Measurements from ENCODE around the gene DNM3.

DNM3 gene

DNA sequence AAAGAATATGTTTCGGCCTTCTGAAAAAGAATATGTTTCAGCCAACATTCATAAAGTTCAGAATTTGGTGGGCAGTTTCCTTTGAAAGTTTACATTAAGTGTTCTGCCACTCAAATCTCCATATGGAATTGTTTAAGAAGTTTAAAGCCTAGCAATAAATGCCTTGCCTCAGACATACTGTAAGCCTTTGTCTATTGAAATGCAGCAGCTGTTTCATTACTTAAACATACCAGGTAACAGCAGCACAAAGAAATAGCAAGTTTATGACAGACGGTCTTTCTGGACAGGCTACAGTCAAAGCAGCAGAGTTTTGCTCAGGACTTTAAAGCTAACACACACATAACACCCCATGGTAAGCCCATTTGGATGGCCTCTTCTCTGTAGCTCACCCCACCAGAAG lies 540.6 kb downstream of the DNM3 start:
- Histone ChIP-seq H3K4me3 (ENCODE audit: low read depth in 1 of 2, low read length in 2 of 2) (no peak overlapping the region), H3K27ac (ENCODE audit: low read depth, low read length) (no peak overlapping the region), H3K9me3 (ENCODE audit: control insufficient read depth in 1 of 2, low read length in 2 of 2) (no peaks in the 10 kb centered on the region), H3K4me1 (ENCODE audit: control insufficient read depth in 1 of 2, insufficient read depth in 2 of 2, low read length in 2 of 2) (no peaks in the 10 kb centered on the region), H3K36me3 (ENCODE audit: control insufficient read depth in 1 of 2, insufficient read depth in 2 of 2, low read length in 2 of 2) (no peaks in the 10 kb centered on the region), H3K9ac (ENCODE audit: low read depth in 1 of 2, low read length in 2 of 2) (no peak overlapping the region), H3K27me3 (ENCODE audit: control insufficient read depth in 1 of 2, insufficient read depth in 2 of 2, low read length in 2 of 2) (no peaks in the 10 kb centered on the region)

DNA sequence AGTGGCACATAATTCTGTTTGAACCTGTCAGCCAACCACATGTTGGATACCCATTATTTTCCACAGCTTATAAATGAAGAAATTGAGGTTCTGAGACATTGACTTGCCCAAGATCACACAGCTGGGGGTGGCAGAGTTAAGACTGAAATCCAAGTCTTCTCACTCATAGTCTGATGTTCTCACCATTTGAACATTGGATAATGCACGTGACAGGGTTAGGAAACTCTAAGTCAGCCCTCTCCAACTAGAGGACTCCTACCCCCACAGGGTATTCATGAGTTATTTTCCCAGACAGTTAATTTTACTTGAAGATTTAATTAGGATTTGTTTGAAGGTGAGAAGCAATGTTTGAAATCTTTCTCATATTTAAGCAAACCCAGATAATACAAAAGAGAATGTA lies 541.1 kb downstream of the DNM3 start:
- no peak overlapping the region for H3K27ac ChIP-seq (ENCODE audit: low read depth, low read length)

DNA sequence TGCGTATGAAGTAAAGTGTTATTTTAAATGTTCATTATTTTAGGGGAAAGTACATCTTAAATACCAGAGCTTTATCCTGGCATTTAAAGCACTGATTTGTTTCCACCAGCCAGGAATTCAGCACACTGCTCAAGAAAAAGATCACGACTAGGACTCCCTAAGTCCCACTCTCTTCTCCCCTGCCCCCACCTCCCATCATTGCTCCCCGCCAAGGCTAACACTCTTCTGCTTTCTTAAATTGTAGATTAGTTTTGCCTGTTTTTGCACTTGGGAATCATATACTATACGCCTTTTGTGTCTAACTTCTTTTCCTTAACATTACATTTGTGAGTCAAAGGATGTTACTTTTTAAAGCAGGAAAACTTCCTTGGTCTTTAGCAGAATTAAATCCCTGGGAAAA lies 541.7 kb downstream of the DNM3 start:
- Histone ChIP-seq H3K27ac (ENCODE audit: low read depth, low read length) (no peak overlapping the region), H3K9ac (ENCODE audit: low read depth in 1 of 2, low read length in 2 of 2) (no peak overlapping the region), H3K27me3 (ENCODE audit: control insufficient read depth in 1 of 2, insufficient read depth in 2 of 2, low read length in 2 of 2) (no peaks in the 10 kb centered on the region), H3K4me1 (ENCODE audit: control insufficient read depth in 1 of 2, insufficient read depth in 2 of 2, low read length in 2 of 2) (no peaks in the 10 kb centered on the region), H3K9me3 (ENCODE audit: control insufficient read depth in 1 of 2, low read length in 2 of 2) (no peaks in the 10 kb centered on the region), H3K36me3 (ENCODE audit: control insufficient read depth in 1 of 2, insufficient read depth in 2 of 2, low read length in 2 of 2) (no peaks in the 10 kb centered on the region), H3K4me3 (ENCODE audit: low read depth in 1 of 2, low read length in 2 of 2) (no peak overlapping the region)

More for the DNA sequence above, 541.1 kb downstream of the DNM3 start:
- Histone ChIP-seq H3K36me3 (ENCODE audit: control insufficient read depth in 1 of 2, insufficient read depth in 2 of 2, low read length in 2 of 2) (no peaks in the 10 kb centered on the region), H3K4me1 (ENCODE audit: control insufficient read depth in 1 of 2, insufficient read depth in 2 of 2, low read length in 2 of 2) (no peaks in the 10 kb centered on the region), H3K9me3 (ENCODE audit: control insufficient read depth in 1 of 2, low read length in 2 of 2) (no peaks in the 10 kb centered on the region), H3K9ac (ENCODE audit: low read depth in 1 of 2, low read length in 2 of 2) (no peak overlapping the region), H3K4me3 (ENCODE audit: low read depth in 1 of 2, low read length in 2 of 2) (no peak overlapping the region), H3K27me3 (ENCODE audit: control insufficient read depth in 1 of 2, insufficient read depth in 2 of 2, low read length in 2 of 2) (no peaks in the 10 kb centered on the region)

DNA sequence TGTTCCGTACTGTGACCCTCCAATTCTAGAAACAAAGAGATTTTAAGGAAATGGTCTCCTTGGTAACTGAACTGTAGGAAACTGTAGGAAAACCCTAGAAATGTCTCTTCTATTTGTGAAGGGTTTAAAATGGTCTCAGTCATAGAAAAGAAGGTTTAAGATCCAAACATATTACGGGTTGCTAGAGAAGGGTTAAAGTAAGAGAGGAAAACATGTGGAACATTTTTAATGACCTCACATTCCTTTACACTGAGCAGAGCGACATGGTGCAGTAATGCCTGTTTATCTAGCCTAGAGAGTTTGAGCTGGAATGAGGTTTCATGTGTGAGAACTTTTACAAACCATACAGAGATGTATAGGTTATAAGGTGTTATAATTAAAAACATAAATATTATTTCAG lies 542.2 kb downstream of the DNM3 start:
- H3K27me3 ChIP-seq (ENCODE audit: control insufficient read depth in 1 of 2, insufficient read depth in 2 of 2, low read length in 2 of 2) = no peaks in the 10 kb centered on the region
- H3K27ac ChIP-seq (ENCODE audit: low read depth, low read length) = no peak overlapping the region
- H3K9me3 ChIP-seq (ENCODE audit: control insufficient read depth in 1 of 2, low read length in 2 of 2) = no peaks in the 10 kb centered on the region
- no peaks in the 10 kb centered on the region for H3K4me1 ChIP-seq (ENCODE audit: control insufficient read depth in 1 of 2, insufficient read depth in 2 of 2, low read length in 2 of 2)
- no peak overlapping the region for H3K4me3 ChIP-seq (ENCODE audit: low read depth in 1 of 2, low read length in 2 of 2)
- H3K9ac ChIP-seq (ENCODE audit: low read depth in 1 of 2, low read length in 2 of 2) = no peak overlapping the region
- H3K36me3 ChIP-seq (ENCODE audit: control insufficient read depth in 1 of 2, insufficient read depth in 2 of 2, low read length in 2 of 2) = no peaks in the 10 kb centered on the region

DNA sequence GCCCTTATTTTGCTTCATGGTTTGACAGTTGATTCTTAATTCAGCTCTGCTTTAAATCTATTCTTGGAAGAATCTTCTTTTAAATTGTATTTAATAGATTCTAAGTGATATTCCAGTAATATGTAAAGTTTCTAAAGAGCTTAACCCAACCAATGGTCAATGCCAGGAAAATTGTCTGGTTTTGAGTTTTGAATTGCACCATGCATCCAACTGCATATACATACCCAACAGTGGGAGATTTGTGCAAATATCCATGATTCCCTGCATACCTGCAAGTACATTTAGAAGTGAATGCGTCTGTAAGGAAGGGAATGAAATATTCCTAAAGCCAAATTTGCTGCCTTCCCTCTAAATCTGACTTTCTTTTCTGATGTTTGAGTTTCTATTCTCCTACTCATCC lies 543.4 kb downstream of the DNM3 start:
- no peak overlapping the region for H3K27ac ChIP-seq (ENCODE audit: low read depth, low read length)
- no peaks in the 10 kb centered on the region for H3K36me3 ChIP-seq (ENCODE audit: control insufficient read depth in 1 of 2, insufficient read depth in 2 of 2, low read length in 2 of 2)
- H3K9me3 ChIP-seq (ENCODE audit: control insufficient read depth in 1 of 2, low read length in 2 of 2) = no peaks in the 10 kb centered on the region
- H3K9ac ChIP-seq (ENCODE audit: low read depth in 1 of 2, low read length in 2 of 2) = no peak overlapping the region
- no peak overlapping the region for H3K4me3 ChIP-seq (ENCODE audit: low read depth in 1 of 2, low read length in 2 of 2)
- no peaks in the 10 kb centered on the region for H3K4me1 ChIP-seq (ENCODE audit: control insufficient read depth in 1 of 2, insufficient read depth in 2 of 2, low read length in 2 of 2)
- no peaks in the 10 kb centered on the region for H3K27me3 ChIP-seq (ENCODE audit: control insufficient read depth in 1 of 2, insufficient read depth in 2 of 2, low read length in 2 of 2)

DNA sequence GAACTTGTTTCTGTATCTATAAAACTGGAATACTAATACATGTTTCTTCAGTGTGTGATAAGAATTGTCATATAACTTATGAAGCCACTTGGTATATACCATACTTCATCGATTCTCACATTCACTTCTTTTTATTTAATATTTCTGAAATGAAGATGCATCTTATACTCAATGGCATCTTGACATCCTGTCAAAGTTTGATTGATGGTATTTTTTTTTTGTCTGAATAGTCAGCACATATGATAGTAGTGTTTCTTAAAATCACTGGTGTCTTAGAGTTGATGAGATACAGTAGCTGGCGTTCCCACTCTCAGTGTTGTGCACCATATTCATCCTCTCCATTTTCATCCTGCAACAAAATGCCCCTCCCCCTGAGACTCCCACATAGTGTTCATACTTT lies 544.7 kb downstream of the DNM3 start:
- no peak overlapping the region for H3K4me3 ChIP-seq (ENCODE audit: low read depth in 1 of 2, low read length in 2 of 2)

DNA sequence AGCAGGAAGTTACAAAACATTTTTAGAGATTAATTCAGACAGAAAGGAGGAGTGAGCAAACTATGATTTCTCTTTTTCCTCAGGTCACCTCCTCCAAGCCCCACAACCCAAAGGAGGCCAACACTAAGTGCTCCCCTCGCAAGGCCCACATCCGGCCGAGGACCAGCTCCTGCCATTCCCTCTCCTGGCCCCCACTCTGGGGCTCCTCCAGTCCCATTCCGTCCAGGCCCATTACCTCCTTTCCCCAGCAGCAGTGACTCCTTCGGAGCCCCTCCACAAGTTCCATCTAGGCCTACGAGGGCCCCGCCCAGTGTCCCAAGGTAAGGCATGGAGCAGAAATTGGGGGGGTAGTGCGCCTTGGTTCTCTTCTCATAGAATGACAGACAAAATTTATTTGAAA lies 547.2 kb downstream of the DNM3 start:
- Histone ChIP-seq H3K9ac (ENCODE audit: low read depth in 1 of 2, low read length in 2 of 2) (no peak overlapping the region), H3K36me3 (ENCODE audit: control insufficient read depth in 1 of 2, insufficient read depth in 2 of 2, low read length in 2 of 2) (no peaks in the 10 kb centered on the region), H3K4me3 (ENCODE audit: low read depth in 1 of 2, low read length in 2 of 2) (no peak overlapping the region), H3K27ac (ENCODE audit: low read depth, low read length) (no peak overlapping the region), H3K9me3 (ENCODE audit: control insufficient read depth in 1 of 2, low read length in 2 of 2) (no peaks in the 10 kb centered on the region), H3K27me3 (ENCODE audit: control insufficient read depth in 1 of 2, insufficient read depth in 2 of 2, low read length in 2 of 2) (no peaks in the 10 kb centered on the region), H3K4me1 (ENCODE audit: control insufficient read depth in 1 of 2, insufficient read depth in 2 of 2, low read length in 2 of 2) (no peaks in the 10 kb centered on the region)

More for the DNA sequence above, 544.7 kb downstream of the DNM3 start:
- Histone ChIP-seq H3K9me3 (ENCODE audit: control insufficient read depth in 1 of 2, low read length in 2 of 2) (no peaks in the 10 kb centered on the region), H3K36me3 (ENCODE audit: control insufficient read depth in 1 of 2, insufficient read depth in 2 of 2, low read length in 2 of 2) (no peaks in the 10 kb centered on the region), H3K27ac (ENCODE audit: low read depth, low read length) (no peak overlapping the region), H3K27me3 (ENCODE audit: control insufficient read depth in 1 of 2, insufficient read depth in 2 of 2, low read length in 2 of 2) (no peaks in the 10 kb centered on the region), H3K9ac (ENCODE audit: low read depth in 1 of 2, low read length in 2 of 2) (no peak overlapping the region), H3K4me1 (ENCODE audit: control insufficient read depth in 1 of 2, insufficient read depth in 2 of 2, low read length in 2 of 2) (no peaks in the 10 kb centered on the region)

DNA sequence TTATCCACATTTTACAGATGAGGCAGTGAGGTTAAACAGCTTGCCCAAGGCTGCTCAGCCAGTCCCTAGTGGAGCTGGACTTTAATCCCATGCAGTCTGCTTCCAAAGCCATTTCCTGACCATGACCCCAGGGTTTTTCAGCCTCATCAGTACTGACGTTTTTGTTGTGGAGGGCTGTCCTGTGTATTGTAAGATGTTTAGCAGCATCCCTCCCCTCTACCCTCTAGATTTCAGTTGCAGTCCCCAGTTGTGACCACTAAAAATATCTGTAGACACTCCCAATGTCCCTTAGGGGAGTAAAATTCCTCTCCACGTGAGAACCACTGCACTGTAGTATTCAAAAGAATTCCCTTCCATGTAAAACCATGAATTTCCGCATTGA lies 549.0 kb downstream of the DNM3 start:
- Histone ChIP-seq H3K36me3 (ENCODE audit: control insufficient read depth in 1 of 2, insufficient read depth in 2 of 2, low read length in 2 of 2) (no peaks in the 10 kb centered on the region), H3K9ac (ENCODE audit: low read depth in 1 of 2, low read length in 2 of 2) (no peak overlapping the region), H3K27me3 (ENCODE audit: control insufficient read depth in 1 of 2, insufficient read depth in 2 of 2, low read length in 2 of 2) (no peaks in the 10 kb centered on the region), H3K4me1 (ENCODE audit: control insufficient read depth in 1 of 2, insufficient read depth in 2 of 2, low read length in 2 of 2) (peaks cover 9 to 11% of the 10 kb centered on the region in 2 donors), H3K9me3 (ENCODE audit: control insufficient read depth in 1 of 2, low read length in 2 of 2) (no peaks in the 10 kb centered on the region), H3K4me3 (ENCODE audit: low read depth in 1 of 2, low read length in 2 of 2) (no peak overlapping the region), H3K27ac (ENCODE audit: low read depth, low read length) (no peak overlapping the region)

DNA sequence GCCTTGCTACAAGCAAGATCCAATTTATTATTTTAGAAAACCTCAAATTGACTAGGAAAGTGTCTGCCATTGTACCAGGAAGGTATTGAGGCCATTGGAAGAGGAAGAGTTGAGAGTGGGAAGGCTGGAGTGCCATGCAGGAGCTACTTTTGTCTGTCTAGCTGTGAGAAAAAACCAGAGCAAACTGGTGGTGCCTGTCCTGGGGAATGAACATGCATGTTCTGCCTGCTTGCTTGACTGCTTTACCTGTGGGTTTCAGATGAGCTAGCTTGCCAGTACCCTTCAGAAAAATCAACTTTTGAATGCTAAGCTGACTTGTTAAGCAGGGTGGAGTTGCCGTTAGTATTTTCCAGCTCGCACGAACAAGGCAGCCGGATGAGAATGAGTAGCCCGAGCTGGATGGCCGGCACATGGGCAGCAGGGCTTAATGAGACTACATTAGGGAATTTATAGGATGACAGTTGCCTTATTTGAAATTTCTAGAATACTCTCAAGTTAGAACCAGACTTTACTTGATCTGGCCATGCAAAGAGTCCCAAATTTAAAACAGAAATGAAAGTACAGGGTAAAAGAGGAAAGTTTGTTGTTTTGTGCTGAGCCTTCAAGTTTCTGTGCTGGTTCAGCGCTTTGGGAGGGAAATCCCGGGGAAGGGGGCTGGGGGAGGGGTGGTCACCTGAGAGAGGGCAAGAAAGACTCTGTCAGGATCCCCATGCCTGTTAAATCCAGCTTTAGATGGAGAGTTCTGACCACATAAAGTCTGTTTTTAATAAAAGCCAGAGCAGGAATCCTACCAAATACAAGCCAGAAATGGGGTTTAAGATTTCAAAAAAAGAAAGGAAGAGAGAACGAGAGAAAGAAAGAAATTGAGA lies 549.6 kb downstream of the DNM3 start:
- Histone ChIP-seq H3K36me3 (ENCODE audit: control insufficient read depth in 1 of 2, insufficient read depth in 2 of 2, low read length in 2 of 2) (no peaks in the 10 kb centered on the region), H3K9me3 (ENCODE audit: control insufficient read depth in 1 of 2, low read length in 2 of 2) (no peaks in the 10 kb centered on the region), H3K9ac (ENCODE audit: low read depth in 1 of 2, low read length in 2 of 2) (no peak overlapping the region), H3K4me1 (ENCODE audit: control insufficient read depth in 1 of 2, insufficient read depth in 2 of 2, low read length in 2 of 2) (peaks cover 9 to 11% of the 10 kb centered on the region in 2 donors), H3K27ac (ENCODE audit: low read depth, low read length) (no peak overlapping the region), H3K4me3 (ENCODE audit: low read depth in 1 of 2, low read length in 2 of 2) (no peak overlapping the region), H3K27me3 (ENCODE audit: control insufficient read depth in 1 of 2, insufficient read depth in 2 of 2, low read length in 2 of 2) (no peaks in the 10 kb centered on the region)

DNA sequence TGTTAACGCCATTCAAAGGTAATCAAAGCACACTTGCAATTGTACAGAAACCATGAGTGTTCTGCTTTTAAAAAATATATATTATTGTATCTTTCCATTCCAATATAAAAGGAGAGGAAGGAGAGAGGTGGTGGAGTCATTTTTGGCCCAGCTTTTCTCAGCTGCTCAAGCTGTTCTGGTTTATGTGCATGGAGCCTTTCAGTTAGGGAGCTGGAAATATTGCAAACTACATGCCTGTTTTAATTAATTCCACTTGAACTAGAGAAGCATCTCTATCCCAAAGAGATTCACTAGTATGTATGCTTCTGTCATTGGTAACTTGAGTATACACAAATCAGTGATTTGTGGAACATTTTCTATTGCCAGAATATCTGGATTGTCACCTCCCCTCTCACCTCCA lies 550.7 kb downstream of the DNM3 start:
- H3K27ac ChIP-seq (ENCODE audit: low read depth, low read length) = no peak overlapping the region
- H3K4me1 ChIP-seq (ENCODE audit: control insufficient read depth in 1 of 2, insufficient read depth in 2 of 2, low read length in 2 of 2) = peaks cover 9 to 11% of the 10 kb centered on the region in 2 donors
- no peaks in the 10 kb centered on the region for H3K9me3 ChIP-seq (ENCODE audit: control insufficient read depth in 1 of 2, low read length in 2 of 2)
- H3K36me3 ChIP-seq (ENCODE audit: control insufficient read depth in 1 of 2, insufficient read depth in 2 of 2, low read length in 2 of 2) = no peaks in the 10 kb centered on the region
- H3K4me3 ChIP-seq (ENCODE audit: low read depth in 1 of 2, low read length in 2 of 2) = no peak overlapping the region
- no peaks in the 10 kb centered on the region for H3K27me3 ChIP-seq (ENCODE audit: control insufficient read depth in 1 of 2, insufficient read depth in 2 of 2, low read length in 2 of 2)
- no peak overlapping the region for H3K9ac ChIP-seq (ENCODE audit: low read depth in 1 of 2, low read length in 2 of 2)
